Lower leg skin (tissue), 3 donors: Measurements from ENCODE around the gene MYL9.

Source experiments
- POLR2A ChIP-seq, 2 donors: fragments of 450-650 bp; IDR thresholded peaks; one replicate each; pipeline ENCODE4 v1.6.1; 2016 to 2017; ENCODE audit warnings: antibody characterized with exemption in 2 of 2, mild to moderate bottlenecking in 1 of 2, moderate library complexity in 1 of 2
- TF ChIP-seq, protein P1 (sequence below), 3 donors: fragments of 450-650 bp; IDR thresholded peaks; one replicate each; pipeline ENCODE4 v1.5.1; 2016; ENCODE audit warnings: antibody characterized with exemption in 3 of 3, mild to moderate bottlenecking in 3 of 3, moderate library complexity in 2 of 3

- TF ChIP-seq, protein P1, sequence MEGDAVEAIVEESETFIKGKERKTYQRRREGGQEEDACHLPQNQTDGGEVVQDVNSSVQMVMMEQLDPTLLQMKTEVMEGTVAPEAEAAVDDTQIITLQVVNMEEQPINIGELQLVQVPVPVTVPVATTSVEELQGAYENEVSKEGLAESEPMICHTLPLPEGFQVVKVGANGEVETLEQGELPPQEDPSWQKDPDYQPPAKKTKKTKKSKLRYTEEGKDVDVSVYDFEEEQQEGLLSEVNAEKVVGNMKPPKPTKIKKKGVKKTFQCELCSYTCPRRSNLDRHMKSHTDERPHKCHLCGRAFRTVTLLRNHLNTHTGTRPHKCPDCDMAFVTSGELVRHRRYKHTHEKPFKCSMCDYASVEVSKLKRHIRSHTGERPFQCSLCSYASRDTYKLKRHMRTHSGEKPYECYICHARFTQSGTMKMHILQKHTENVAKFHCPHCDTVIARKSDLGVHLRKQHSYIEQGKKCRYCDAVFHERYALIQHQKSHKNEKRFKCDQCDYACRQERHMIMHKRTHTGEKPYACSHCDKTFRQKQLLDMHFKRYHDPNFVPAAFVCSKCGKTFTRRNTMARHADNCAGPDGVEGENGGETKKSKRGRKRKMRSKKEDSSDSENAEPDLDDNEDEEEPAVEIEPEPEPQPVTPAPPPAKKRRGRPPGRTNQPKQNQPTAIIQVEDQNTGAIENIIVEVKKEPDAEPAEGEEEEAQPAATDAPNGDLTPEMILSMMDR (IDR thresholded peaks at IDR 0.05) = no peak
- TF ChIP-seq POLR2A (IDR thresholded peaks at IDR 0.05) = no peak
Observed at GRCh38 chr20:36491901-36492617, 49.3 kb upstream of the MYL9 start.
